AG09309 (cell line): ENCODE measurements around the gene TSPAN9.

ENCODE experiments used
- DNase-seq: peaks from one replicate; pipeline ENCODE4 v3.0.0-alpha.2; 2010; ENCODE audit warnings: low read depth
- H3K4me3 ChIP-seq: 2 replicates; pipeline ENCODE4 v1.5.1; 2011; ENCODE audit warnings: mild to moderate bottlenecking, low read depth, low read length, moderate library complexity; ENCODE audit not compliant: control insufficient read depth
- TF ChIP-seq, protein P1 (sequence below): IDR thresholded peaks from 2 replicates; pipeline ENCODE4 v1.5.1; 2011; ENCODE audit warnings: mild to moderate bottlenecking, low read depth, low read length, inconsistent platforms; ENCODE audit not compliant: insufficient read depth, control insufficient read depth; ENCODE audit errors: missing control alignments

TSPAN9 gene

DNA sequence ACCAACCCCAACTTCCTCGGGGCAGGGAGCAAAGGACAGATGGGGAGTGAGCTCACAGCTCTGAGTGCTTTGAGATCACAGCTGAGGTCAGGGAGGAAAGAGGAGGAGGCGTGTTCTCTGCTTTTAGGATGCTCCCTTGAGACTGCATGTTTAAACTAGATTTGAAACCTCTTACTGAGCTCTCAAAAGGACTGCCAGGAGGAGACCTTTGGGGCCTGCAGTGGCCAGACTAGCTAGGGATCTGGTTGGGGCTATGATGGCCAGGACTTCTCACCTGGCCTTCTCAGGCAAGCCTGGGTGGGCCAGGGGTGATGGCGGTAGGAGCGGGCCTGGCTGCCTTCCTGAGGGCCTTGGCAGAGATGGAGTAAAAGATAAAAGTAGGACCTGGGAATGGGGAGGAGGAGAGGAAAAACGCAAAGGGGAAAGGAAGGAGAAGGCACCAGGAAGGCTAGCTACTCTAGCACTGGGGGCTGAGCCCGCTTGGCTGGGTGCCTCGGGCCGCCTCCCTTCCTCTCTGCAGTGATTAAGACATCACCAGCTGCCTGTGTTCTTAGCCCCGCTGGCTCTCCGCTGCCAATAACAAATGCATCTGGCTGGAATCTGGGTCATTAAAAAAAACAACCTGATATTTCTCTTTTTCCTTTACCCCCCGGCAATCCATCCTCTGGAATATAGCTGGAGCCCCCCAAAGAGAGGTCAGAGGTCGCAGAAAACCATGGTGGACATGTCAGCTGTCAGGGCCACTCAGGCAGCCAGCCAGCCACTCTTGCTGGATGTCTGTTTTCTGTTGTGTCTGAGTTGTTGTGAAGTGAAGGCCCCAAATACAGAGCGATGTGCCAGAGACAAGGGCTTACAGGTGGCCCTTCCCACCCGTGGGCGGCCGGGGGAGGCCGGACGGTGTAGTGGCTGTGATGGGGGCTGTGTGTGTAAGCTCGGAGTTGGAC is 141.3 kb downstream of the TSPAN9 start:
- TF ChIP-seq, protein P1, sequence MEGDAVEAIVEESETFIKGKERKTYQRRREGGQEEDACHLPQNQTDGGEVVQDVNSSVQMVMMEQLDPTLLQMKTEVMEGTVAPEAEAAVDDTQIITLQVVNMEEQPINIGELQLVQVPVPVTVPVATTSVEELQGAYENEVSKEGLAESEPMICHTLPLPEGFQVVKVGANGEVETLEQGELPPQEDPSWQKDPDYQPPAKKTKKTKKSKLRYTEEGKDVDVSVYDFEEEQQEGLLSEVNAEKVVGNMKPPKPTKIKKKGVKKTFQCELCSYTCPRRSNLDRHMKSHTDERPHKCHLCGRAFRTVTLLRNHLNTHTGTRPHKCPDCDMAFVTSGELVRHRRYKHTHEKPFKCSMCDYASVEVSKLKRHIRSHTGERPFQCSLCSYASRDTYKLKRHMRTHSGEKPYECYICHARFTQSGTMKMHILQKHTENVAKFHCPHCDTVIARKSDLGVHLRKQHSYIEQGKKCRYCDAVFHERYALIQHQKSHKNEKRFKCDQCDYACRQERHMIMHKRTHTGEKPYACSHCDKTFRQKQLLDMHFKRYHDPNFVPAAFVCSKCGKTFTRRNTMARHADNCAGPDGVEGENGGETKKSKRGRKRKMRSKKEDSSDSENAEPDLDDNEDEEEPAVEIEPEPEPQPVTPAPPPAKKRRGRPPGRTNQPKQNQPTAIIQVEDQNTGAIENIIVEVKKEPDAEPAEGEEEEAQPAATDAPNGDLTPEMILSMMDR = no peak
- no peak overlapping the region for H3K4me3 ChIP-seq
- DNase-seq = peak; percentile 46

- TF ChIP-seq, protein P1 = no peak
- no peak overlapping the region for H3K4me3 ChIP-seq
- DNase-seq = no peak
Observed at GRCh38 chr12:3219233-3219632, 142.1 kb downstream of the TSPAN9 start.

- DNase-seq = no peak
- TF ChIP-seq, protein P1 = no peak
- H3K4me3 ChIP-seq = no peak overlapping the region
Observed at GRCh38 chr12:3220382-3221321, 143.5 kb downstream of the TSPAN9 start.

- DNase-seq = no peak
- TF ChIP-seq, protein P1 = no peak
- H3K4me3 ChIP-seq = no peak overlapping the region
Observed at GRCh38 chr12:3222306-3222705, 145.1 kb downstream of the TSPAN9 start.

- DNase-seq = no peak
- TF ChIP-seq, protein P1 = no peak
- no peak overlapping the region for H3K4me3 ChIP-seq
Observed at GRCh38 chr12:3222979-3223378, 145.8 kb downstream of the TSPAN9 start.
